ENCODE data around the gene DNAJC27. TPM values are rescaled to one million over a fixed set of nuclear protein-coding genes. Genes with fewer than 3 reads are reported as not detected.
A peak's percentile ranks its signal among the peaks of the same experiment; 100 is the strongest.

Gene DNAJC27
- total RNA-seq, 4 donors from 2014 or later = 12.8 to 23.4 (median 14.0) TPM

DNA sequence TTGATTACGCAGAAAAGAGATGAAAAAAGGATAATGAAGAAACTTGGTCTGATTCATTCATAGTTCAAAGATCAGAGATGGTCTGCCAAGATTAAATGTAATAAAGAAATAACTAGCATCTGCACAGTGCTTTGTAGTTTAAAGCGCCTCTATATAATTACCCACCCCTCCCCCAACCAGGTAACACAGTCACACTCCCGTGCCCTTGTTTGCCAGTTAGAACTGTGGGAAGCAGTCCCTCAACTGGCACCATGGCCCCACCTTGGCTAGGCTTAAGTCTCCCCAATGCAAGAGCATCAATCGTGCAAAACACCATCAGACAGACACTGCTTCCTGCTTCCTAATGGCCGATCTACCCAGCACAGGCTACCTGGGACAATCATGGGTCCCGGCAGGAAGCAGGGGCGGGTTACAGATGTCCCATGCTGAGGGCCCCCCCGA is 63.3 kb downstream of the DNAJC27 start:
- TF ChIP-seq, protein P1, sequence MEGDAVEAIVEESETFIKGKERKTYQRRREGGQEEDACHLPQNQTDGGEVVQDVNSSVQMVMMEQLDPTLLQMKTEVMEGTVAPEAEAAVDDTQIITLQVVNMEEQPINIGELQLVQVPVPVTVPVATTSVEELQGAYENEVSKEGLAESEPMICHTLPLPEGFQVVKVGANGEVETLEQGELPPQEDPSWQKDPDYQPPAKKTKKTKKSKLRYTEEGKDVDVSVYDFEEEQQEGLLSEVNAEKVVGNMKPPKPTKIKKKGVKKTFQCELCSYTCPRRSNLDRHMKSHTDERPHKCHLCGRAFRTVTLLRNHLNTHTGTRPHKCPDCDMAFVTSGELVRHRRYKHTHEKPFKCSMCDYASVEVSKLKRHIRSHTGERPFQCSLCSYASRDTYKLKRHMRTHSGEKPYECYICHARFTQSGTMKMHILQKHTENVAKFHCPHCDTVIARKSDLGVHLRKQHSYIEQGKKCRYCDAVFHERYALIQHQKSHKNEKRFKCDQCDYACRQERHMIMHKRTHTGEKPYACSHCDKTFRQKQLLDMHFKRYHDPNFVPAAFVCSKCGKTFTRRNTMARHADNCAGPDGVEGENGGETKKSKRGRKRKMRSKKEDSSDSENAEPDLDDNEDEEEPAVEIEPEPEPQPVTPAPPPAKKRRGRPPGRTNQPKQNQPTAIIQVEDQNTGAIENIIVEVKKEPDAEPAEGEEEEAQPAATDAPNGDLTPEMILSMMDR (IDR thresholded peaks at IDR 0.05) = no peak
- TF ChIP-seq EP300 (IDR thresholded peaks at IDR 0.05) (no peak), POLR2A (IDR thresholded peaks at IDR 0.05) (no peak)
- Histone ChIP-seq H3K9me3 (peaks cover 0 to 6% (median 0%) of the 10 kb centered on the region in 4 donors), H3K27me3 (no peaks in the 10 kb centered on the region), H3K4me1 (peaks cover 0 to 78% (median 20%) of the 10 kb centered on the region in 4 donors), H3K36me3 (peaks cover 0 to 12% (median 0%) of the 10 kb centered on the region in 3 donors), H3K4me3 (no peak overlapping the region), H3K27ac (peak overlapping the region in 2 of 4 donors; percentile 62 to 95)
- 63 to 64% methylated on average over 8 of the region's 8 CpGs for WGBS, 2 donors
- DNase-seq (ENCODE audit: low spot score in 2 of 2) = no peak

DNA sequence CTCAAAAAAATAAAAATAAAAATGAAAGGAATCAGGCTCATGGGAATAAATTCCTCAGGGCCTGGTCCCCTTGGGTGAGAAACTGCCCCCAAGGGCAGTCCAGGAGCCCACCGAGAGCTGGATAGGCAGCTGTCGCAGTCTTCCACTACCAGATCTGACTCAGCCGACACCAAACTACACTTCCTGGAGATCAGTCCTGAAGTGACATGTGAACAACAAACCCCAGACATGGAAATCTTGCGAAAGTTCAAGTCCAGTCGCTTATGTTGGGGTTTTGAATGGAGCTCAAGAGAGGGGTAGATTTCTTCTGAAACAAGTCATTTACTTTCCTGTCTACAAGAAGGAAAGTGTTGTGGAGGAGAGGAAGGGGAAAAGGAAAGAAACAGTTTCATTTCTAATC is 64.6 kb downstream of the DNAJC27 start:
- H3K27ac ChIP-seq = peak overlapping the region in 3 of 4 donors; percentile 5 to 95 (median 87)
- TF ChIP-seq POLR2A (IDR thresholded peaks at IDR 0.05) (no peak), EP300 (IDR thresholded peaks at IDR 0.05) (no peak)
- TF ChIP-seq, protein P1 (IDR thresholded peaks at IDR 0.05) = no peak
- H3K4me3 ChIP-seq = no peak overlapping the region
- H3K9me3 ChIP-seq = peaks cover 0 to 6% (median 0%) of the 10 kb centered on the region in 4 donors
- peaks cover 0 to 65% (median 12%) of the 10 kb centered on the region in 4 donors for H3K4me1 ChIP-seq
- 77 to 85% methylated on average over 5 of the region's 5 CpGs for WGBS, 2 donors
- DNase-seq (ENCODE audit: low spot score in 2 of 2) = no peak
- no peaks in the 10 kb centered on the region for H3K27me3 ChIP-seq
- peaks cover 0 to 26% (median 0%) of the 10 kb centered on the region in 3 donors for H3K36me3 ChIP-seq

DNA sequence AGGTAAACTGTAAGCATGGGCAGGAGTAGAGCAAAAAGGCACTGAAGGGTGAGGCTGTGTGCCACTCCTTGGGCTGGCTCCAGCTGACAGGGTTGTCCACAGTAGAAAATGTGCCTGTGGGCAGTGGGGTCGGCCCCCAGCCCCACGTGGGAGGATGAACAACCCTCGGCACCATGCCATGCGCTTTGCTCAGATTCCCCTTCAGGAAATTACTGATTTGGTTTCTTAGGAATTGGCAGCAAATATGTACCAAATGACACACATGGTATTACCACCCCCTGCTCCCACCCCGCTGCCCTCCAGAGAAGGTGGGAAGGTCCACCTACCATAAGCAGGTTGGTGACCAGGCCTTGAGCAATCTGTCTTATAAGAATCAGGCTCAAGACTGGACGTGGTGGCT is 65.3 kb downstream of the DNAJC27 start:
- no peak for TF ChIP-seq EP300 (IDR thresholded peaks at IDR 0.05)
- no peak for TF ChIP-seq POLR2A (IDR thresholded peaks at IDR 0.05)
- TF ChIP-seq, protein P1 (IDR thresholded peaks at IDR 0.05) = no peak
- Histone ChIP-seq H3K27ac (peak overlapping the region in 2 of 4 donors; percentile 87 to 95), H3K9me3 (peaks cover 0 to 6% (median 0%) of the 10 kb centered on the region in 4 donors), H3K36me3 (peaks cover 0 to 27% (median 0%) of the 10 kb centered on the region in 3 donors), H3K27me3 (no peaks in the 10 kb centered on the region), H3K4me1 (peaks cover 0 to 59% (median 12%) of the 10 kb centered on the region in 4 donors), H3K4me3 (no peak overlapping the region)
- DNase-seq (ENCODE audit: low spot score in 2 of 2) = no peak
- WGBS, 2 donors = 83 to 90% methylated on average over 5 to 6 of the region's 6 CpGs

DNA sequence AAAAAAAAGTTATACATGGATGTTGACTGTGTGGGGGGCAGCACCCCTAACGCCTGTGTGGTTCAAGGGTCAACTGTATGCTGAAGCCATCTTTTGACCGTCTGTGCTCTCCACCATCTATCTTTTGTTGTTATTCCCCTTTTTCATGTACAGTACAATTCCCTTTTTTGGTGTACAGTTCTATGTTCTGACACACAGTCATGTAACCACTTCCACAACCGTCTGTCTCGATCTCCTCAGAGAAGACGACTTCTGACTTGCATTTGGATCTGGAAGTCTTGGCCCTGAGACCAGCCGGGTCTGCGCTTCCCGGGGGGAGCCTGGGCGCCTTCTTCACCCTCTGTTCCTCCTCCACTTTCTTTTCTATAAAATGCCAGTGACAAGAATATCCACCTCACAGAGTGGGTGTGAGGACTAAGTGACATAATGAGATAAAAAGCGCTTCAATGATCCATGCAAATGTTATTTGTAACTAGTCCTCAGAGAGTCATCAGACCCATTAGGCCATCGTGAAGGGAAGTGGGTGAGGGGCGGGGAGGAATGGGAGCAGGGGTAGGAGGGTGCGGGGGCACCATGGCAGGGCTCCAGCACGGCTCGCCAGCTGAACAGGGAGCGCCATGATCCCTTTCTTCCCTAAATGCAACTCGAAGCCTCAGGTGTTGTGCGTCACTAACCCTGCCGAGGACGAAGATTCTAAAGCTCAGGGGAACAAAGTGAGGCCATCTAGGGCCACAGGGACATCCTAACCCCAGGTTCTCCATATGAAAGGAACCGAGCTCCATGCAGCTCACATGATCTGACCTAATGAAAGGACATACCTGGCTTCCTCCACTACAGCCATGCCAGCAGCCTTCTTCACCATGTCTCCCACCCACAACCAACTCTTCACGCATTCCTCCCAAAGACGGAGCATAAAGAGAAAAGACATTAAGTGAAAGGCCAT is 68.3 kb downstream of the DNAJC27 start:
- H3K27me3 ChIP-seq = no peaks in the 10 kb centered on the region
- WGBS, 2 donors = 86 to 87% methylated on average over 23 of the region's 23 CpGs
- no peak overlapping the region for H3K27ac ChIP-seq
- no peak for DNase-seq (ENCODE audit: low spot score in 2 of 2)
- peaks cover 0 to 57% (median 9%) of the 10 kb centered on the region in 4 donors for H3K4me1 ChIP-seq
- peaks cover 0 to 30% (median 0%) of the 10 kb centered on the region in 3 donors for H3K36me3 ChIP-seq
- TF ChIP-seq POLR2A (IDR thresholded peaks at IDR 0.05) = no peak
- TF ChIP-seq, protein P1 (IDR thresholded peaks at IDR 0.05) = no peak
- no peak for TF ChIP-seq EP300 (IDR thresholded peaks at IDR 0.05)
- no peak overlapping the region for H3K4me3 ChIP-seq
- H3K9me3 ChIP-seq = no peaks in the 10 kb centered on the region

Data from tibial nerve (tissue), 4 donors.